ENCODE results near the gene CAMTA1.

The CAMTA1 gene

GRCh38 chr1:7454052-7454815, 669.0 kb downstream of the CAMTA1 start:
- DNase-seq: no peak

GRCh38 chr1:7454895-7455784, 669.9 kb downstream of the CAMTA1 start:
- no peak for DNase-seq

- DNase-seq: no peak
Measured at GRCh38 chr1:7455796-7456721, 670.8 kb downstream of the CAMTA1 start.

- no peak for DNase-seq
Measured at GRCh38 chr1:7456722-7457082, 671.4 kb downstream of the CAMTA1 start.

GRCh38 chr1:7457811-7458210, 672.6 kb downstream of the CAMTA1 start:
- DNase-seq: no peak

- no peak for DNase-seq
Measured at GRCh38 chr1:7458946-7459345, 673.7 kb downstream of the CAMTA1 start.

- DNase-seq: no peak
Measured at GRCh38 chr1:7459914-7460313, 674.7 kb downstream of the CAMTA1 start.

GRCh38 chr1:7460807-7461206, 675.6 kb downstream of the CAMTA1 start:
- no peak for DNase-seq

- DNase-seq: no peak
Measured at GRCh38 chr1:7462617-7463016, 677.4 kb downstream of the CAMTA1 start.

- no peak for DNase-seq
Measured at GRCh38 chr1:7463526-7463925, 678.3 kb downstream of the CAMTA1 start.

GRCh38 chr1:7464736-7465135, 679.5 kb downstream of the CAMTA1 start:
- DNase-seq: no peak

- no peak for DNase-seq
Measured at GRCh38 chr1:7467476-7468175, 682.4 kb downstream of the CAMTA1 start.

- DNase-seq: no peak
Measured at GRCh38 chr1:7468248-7468647, 683.0 kb downstream of the CAMTA1 start.

GRCh38 chr1:7469255-7469938, 684.1 kb downstream of the CAMTA1 start:
- no peak for DNase-seq

GRCh38 chr1:7470904-7471638, 685.8 kb downstream of the CAMTA1 start:
- DNase-seq: peak; percentile 80

- DNase-seq: no peak
Measured at GRCh38 chr1:7471836-7472235, 686.6 kb downstream of the CAMTA1 start.

- DNase-seq: no peak
Measured at GRCh38 chr1:7473223-7474142, 688.2 kb downstream of the CAMTA1 start.

GRCh38 chr1:7474143-7474490, 688.9 kb downstream of the CAMTA1 start:
- DNase-seq: no peak

- DNase-seq: no peak
Measured at GRCh38 chr1:7474786-7475502, 689.7 kb downstream of the CAMTA1 start.

Data from SHP77 treated with DMSO at 0.1 percent for 48 hours (cell line).